Measurements from ENCODE around the gene ETNK2. TPM values are rescaled to one million over a fixed set of nuclear protein-coding genes. Genes with fewer than 3 reads are reported as not detected.

The ETNK2 gene
- total RNA-seq, 1 experiment from 2014 or later, result 15.8 TPM

DNA sequence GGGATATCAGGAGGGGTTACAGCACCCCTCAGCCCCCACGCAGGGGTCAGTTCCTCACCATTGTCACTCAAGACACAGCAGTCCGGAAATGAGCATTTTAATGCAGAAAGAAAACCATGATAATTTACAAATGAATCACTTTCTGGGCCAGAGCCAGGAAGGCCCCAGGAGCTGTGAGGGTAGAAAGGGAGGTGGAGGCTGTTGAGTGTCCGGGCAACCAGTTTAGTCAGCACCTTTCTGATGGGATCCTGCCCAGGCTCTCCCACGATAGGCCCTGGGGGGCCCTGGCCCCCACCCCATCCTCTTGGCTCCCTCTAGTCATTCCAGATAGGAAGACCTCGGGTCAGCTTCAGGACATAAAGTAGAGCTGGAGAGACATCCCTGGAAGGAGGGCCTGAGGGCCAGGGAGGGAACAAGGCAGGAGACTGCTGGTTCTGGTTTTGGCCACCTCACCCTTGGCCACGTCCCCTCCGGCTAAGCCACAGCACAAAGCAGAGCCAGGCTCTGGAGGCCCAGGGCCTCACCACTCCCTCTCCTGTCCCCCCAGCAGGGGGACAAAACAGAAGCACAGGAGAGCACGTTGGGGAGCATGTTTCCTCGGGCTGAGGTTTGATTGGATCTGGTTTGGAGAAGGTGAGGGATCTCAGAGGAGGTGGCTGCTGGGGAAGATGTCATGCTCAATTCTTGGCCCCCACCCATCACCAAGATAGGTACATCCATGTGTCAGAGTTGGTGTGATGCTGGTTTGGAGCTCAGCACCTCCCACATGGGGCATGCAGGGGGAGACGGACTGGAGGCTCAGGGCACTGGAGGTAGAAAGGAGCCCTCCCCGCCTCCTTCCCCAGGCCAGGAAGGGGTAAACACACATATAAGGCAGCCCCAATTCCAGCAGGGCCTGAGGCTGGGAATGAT, 20.6 kb downstream of the ETNK2 start:
- no peak for DNase-seq (ENCODE audit: low spot score)
- in situ Hi-C loops (cut with HindIII; ENCODE audit: low sequenced_read_pairs), result loop anchor here (25.0 kb wide), 1 partner anchor 269 kb away; the partner anchor contains the start of gene SNRPE

DNA sequence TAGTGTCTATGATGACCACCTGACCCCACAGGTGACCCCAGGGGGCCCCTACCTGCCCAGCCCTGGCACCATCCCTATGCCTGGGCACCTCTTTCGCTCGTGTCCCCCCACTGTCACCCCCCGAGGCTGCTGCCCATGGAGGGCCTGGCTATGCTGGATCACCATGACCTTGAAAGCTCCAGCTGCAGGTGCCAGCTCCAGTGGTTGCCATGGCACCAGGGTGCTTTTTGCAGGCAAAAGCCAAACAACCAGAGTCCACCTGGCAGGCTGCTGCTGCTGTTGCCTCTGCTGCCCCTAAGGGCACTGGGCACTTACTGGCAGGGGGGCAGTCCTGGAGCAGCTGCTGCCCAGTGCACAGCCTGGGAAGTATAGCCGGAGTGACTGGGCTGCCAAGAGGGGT, 21.7 kb downstream of the ETNK2 start:
- no peak for DNase-seq (ENCODE audit: low spot score)
- in situ Hi-C loops (cut with HindIII; ENCODE audit: low sequenced_read_pairs), result loop anchor here (25.0 kb wide), 1 partner anchor 268 kb away; the partner anchor contains the start of gene SNRPE

DNA sequence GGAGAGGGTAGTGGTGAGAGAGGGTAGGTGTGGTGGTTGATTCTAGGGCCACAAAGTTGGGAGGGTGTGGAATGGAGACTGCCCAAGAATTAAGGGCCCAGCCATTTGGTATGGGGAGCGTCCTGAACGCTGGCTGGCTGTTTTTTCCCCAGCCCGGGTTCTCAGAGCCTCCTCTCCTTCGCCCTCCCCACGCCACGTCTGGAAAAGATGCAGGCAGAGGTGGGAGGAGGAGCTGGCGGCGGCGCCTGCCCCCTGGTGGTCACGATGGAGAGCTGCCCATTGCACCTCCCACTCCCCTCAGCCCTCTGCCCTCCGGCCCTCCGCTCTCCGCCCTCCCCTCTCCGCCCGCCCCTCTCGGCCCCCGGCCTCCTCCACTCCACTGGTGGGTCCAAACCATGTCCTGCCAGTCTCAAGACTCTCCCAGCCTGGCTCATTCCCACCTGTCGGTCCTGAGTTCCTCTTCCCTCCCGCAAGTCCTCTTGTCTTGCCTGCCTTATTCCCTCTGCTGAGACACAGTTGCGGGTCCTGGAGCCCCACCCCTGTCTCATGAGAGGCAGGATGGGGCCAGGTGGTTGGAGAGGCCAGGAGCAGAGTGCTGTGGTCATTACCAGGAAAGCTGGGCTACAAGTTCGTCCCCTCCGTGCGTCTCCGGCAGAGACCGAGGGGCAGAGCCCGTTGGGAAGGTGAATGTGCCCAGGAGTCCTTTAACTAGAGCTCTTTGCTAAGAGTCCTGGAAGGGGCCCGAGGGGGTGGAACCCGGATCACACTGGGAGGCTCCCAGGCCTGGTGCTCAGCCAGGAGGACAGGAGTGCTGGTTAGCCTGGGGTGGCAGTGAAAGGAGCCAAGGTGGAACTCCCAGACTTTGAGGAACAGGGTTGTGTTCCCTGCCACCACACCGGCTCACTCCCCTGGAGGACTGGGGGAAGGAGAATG, 22.6 kb downstream of the ETNK2 start:
- DNase-seq (ENCODE audit: low spot score), result peak; percentile 69
- in situ Hi-C loops (cut with HindIII; ENCODE audit: low sequenced_read_pairs), result loop anchor here (25.0 kb wide), 1 partner anchor 267 kb away; the partner anchor contains the start of gene SNRPE

DNA sequence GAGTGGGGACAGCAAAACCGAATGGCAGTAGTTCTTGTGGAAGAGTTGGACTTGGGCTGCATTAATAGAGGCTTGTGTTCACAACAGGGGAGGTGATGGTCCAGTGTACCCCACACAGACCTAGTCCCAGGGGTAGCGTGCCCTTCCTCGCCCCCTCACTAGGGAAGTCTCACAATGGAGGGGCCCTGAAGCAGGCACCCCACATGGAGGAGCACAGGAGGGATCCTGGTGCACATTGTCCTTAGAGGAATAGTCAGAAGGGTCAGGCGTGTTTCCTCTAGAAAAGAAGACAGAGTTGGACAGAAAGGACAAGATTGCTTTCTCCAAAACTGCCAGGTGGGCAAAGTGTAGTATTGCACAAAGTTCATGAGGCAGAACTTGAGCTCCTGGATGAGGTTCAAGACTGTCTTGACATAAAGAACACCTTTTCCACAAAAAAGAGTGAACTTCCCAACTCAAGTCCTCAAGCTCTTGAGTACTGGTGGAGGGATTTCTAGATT, 23.3 kb downstream of the ETNK2 start:
- in situ Hi-C loops (cut with HindIII; ENCODE audit: low sequenced_read_pairs), result loop anchor here (25.0 kb wide), 1 partner anchor 266 kb away; the partner anchor contains the start of gene SNRPE
- DNase-seq (ENCODE audit: low spot score), result no peak

DNA sequence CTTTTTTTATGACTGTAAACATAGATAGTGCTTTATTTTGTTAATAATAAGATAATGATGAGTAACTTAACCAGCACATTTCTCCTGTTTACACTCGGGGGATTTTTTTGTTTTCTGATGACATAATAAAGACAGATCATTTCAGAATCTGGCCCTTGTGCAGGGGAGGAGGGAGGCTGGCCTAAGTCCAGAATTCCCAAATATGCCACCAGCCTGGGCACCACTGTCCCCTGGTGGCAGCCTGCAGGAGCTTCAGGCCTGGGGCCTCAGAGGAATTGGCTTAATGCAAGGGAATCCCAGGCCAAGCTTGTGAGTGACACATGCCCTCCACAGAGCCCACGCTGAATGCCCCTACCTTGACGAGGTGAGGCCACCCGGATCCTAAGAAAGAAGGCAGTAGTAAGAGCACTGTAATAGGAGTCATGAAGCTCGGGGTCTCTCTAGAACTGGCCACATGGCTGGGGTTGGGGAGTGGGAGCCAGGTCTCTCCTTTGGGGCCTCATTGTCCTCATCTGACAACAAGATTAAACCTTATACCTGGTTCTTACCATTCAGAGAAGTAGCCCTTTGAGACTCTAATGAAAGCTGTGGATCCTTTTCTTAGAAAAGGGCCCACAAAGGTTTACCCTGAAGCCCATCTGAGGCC, 24.1 kb downstream of the ETNK2 start:
- in situ Hi-C loops (cut with HindIII; ENCODE audit: low sequenced_read_pairs), result loop anchor here (25.0 kb wide), 1 partner anchor 265 kb away; the partner anchor contains the start of gene SNRPE
- DNase-seq (ENCODE audit: low spot score), result peak; percentile 56

DNA sequence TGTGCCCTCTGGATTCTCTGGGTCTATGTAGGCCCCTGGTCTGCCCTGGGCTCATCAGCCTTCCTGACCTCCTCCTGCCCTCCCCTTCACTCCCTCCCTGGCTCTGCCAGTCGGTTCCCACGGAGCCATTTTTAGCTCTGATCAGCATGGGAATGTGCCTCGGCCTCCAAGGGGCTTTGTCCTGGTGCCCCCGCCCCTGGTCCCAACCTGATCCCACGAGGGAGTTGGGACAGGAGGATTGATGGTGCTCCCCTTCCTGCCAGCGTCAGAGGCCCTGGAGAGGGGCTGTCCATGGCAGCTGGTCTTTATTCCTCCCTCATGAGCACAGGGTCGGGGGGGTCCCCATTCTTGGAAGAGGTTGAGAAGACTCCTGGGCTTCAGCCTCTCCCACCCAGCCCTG, 24.9 kb downstream of the ETNK2 start:
- in situ Hi-C loops (cut with HindIII; ENCODE audit: low sequenced_read_pairs), result loop anchor here (25.0 kb wide), 1 partner anchor 265 kb away; the partner anchor contains the start of gene SNRPE
- no peak for DNase-seq (ENCODE audit: low spot score)

DNA sequence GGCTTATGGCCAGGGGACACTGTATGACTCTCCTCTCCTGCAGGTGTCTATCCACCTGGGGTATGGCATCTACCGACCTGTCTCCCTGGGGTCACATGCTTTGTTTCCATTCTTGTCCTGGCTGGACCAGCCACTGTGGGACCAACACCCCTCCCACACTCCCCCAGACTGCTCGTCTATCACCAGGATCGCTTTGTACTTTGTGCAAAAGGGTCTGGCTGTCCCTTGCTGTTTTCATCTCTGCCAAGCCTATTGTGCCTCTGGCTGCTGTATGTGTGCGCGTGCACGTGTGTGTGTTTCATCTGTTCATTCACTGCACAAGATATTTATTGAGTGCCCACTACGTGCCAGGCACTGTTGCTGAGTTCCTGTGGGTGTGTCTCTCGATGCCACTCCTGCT, 25.5 kb downstream of the ETNK2 start:
- no peak for DNase-seq (ENCODE audit: low spot score)
- in situ Hi-C loops (cut with HindIII; ENCODE audit: low sequenced_read_pairs), result loop anchor here (25.0 kb wide), 1 partner anchor 264 kb away; the partner anchor contains the start of gene SNRPE

DNA sequence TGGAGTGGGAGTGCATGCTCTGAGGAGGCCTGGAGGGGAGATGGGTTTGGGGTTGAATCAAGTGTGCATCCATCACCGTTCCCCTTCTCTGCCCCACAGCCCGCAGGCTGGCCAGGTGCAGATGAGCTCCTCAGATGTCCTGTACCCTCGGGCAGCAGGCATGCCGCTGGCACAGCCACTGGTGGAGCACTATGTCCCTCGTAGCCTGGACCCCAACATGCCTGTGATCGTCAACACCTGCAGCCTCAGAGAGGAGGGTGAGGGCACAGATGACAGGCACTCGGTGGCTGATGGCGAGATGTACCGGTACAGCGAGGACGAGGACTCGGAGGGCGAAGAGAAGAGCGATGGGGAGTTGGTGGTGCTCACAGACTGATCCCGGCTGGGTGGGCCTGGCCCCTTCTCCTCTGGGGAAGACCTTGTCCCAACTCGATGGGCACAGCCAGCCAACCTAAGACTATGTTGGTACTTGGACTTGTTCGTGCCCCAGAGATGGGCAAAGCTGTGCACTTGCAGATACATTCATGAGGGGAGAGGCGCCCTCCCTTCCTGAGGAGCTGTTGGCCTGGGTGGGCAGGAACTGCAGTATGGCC, 26.0 kb downstream of the ETNK2 start:
- in situ Hi-C loops (cut with HindIII; ENCODE audit: low sequenced_read_pairs), result loop anchor here (25.0 kb wide), 1 partner anchor 264 kb away; the partner anchor contains the start of gene SNRPE

DNA sequence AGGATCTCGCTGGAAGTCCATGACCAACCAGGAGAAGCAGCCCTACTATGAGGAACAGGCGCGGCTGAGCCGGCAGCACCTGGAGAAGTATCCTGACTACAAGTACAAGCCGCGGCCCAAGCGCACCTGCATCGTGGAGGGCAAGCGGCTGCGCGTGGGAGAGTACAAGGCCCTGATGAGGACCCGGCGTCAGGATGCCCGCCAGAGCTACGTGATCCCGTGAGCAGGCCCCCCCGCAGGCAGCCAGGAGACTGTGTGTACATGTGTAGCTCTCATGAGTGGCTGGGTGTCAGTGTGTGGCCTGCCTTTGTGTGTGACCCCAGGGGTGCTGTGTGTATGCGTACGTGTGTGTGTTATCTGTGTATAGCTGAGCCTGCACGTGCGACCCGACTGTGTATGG, 27.2 kb downstream of the ETNK2 start:
- DNase-seq (ENCODE audit: low spot score), result no peak
- in situ Hi-C loops (cut with HindIII; ENCODE audit: low sequenced_read_pairs), result loop anchor here (25.0 kb wide), 1 partner anchor 262 kb away; the partner anchor contains the start of gene SNRPE

More for the DNA sequence above, 26.0 kb downstream of the ETNK2 start:
- no peak for DNase-seq (ENCODE audit: low spot score)

DNA sequence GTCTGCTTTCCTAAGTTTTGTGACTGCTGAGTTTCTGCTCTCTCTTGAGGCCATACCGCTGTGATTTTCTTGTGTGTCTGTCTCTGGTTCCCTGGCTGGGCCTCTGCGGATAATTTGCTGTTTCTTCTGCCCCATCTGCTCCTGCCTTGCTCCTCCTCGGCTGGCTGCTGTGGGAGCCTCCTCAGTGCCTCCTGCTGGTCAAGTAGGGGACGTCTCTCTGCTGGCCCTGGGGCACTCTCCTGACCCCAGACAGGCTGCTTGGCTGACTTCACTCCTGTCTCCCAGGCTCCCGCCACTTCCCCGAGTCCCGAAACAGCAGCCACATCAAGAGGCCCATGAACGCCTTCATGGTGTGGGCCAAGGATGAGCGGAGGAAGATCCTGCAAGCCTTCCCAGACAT, 28.5 kb downstream of the ETNK2 start:
- no peak for DNase-seq (ENCODE audit: low spot score)
- in situ Hi-C loops (cut with HindIII; ENCODE audit: low sequenced_read_pairs), result no loop called here

DNA sequence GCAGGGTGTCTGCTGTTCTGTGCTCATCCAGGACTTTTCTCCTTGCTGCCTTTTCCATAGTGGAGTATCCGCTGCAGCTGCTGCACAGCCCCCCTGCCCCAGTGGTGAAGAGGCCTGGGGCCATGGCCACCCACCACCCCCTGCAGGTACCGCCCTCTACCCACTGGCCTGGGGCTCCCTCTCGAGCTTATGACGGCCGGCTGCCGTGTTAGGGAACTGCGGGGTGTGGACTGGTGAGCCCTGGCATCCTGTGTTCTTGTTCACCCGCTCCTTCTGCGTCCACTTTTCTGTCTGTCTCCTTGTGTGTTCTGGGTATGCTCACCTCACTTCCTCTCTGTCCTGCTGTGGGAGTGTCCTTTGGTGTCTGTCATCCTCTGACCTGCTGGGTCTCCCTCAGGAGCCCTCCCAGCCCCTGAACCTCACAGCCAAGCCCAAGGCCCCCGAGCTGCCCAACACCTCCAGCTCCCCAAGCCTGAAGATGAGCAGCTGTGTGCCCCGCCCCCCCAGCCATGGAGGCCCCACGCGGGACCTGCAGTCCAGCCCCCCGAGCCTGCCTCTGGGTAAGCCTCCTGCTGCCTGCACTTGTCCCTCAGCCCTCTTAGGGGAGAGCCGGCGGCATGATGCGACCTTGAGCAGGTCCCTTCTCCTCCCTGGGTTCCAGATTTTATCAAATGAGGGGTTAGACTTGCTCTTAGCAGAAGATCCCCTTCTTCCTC, 29.8 kb downstream of the ETNK2 start:
- in situ Hi-C loops (cut with HindIII; ENCODE audit: low sequenced_read_pairs), result no loop called here
- no peak for DNase-seq (ENCODE audit: low spot score)

DNA sequence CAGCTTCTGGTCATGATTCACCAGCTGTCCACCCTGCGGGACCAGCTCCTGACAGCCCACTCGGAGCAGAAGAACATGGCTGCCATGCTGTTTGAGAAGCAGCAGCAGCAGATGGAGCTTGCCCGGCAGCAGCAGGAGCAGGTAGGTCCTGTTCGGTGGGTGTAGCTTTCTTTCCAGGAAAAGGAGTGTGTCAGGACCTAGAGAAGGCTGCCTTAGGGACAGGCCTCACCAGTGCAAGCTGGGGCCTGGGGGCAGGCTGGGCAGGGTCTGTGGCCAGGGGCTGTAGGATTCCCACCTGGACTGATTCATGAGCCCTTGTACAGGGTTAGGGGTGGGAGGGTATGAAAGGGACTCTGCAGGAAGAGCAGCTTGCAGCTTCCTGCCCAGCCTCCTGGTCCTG, 35.3 kb downstream of the ETNK2 start:
- no peak for DNase-seq (ENCODE audit: low spot score)
- in situ Hi-C loops (cut with HindIII; ENCODE audit: low sequenced_read_pairs), result no loop called here

DNA sequence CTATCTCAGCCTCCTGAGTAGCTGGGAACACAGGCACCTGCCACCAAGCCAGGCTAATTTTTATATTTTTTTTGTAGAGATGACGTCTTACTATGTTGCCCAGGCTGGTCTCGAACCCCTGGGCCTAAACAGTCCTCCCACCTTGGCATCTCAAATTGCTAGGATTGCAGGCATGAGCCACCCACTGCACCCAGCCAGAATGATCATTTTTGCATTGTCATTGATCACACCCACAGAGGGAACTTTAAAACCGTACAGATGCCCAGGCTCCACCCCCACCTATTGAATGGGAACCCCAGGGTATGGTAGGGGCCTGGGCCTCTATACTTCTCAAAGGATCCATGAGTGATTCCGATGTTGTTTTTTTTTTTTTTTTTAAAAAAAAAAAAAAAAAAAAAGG, 36.7 kb downstream of the ETNK2 start:
- in situ Hi-C loops (cut with HindIII; ENCODE audit: low sequenced_read_pairs), result no loop called here

DNA sequence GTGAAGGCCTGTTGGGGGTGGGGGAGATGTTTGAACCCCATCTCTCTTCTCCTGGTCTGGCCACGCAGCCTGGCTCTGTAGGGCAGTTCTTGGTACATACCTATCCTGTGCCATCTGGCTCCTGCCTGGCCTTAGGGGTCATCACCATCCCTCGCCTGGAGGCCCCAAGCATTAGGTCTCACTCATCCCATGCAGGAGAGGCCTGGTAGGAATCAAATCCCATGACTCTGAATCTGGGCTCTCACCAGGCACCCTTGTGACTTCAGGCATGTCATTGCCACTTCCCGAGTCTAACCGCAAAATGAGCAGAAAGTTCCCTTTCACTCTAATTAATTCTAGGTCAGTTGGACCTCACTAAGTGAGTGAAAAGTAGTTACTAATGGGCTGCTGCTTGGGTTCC, 37.2 kb downstream of the ETNK2 start:
- in situ Hi-C loops (cut with HindIII; ENCODE audit: low sequenced_read_pairs), result no loop called here
- DNase-seq (ENCODE audit: low spot score), result no peak

More for the DNA sequence above, 36.7 kb downstream of the ETNK2 start:
- DNase-seq (ENCODE audit: low spot score), result no peak

DNA sequence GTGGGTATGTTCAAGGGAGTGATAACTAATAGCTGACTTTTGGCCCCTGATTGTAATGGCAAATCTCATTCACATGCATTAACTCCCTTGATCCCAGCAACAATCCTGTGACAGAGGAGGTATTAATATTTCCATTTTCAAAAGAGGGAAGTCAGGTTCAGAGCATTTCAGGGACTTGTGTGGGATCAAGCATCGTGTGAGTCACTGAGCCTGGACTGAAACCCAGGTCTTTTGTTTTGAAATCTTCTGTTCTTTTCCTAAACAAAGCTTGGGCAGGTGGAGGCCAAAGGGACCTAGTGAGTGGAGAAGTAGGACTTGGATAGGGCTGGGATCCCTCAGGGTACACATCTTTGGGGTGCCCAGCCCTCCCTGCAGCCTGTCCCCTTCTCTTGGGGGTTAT, 37.9 kb downstream of the ETNK2 start:
- no peak for DNase-seq (ENCODE audit: low spot score)
- in situ Hi-C loops (cut with HindIII; ENCODE audit: low sequenced_read_pairs), result no loop called here

DNA sequence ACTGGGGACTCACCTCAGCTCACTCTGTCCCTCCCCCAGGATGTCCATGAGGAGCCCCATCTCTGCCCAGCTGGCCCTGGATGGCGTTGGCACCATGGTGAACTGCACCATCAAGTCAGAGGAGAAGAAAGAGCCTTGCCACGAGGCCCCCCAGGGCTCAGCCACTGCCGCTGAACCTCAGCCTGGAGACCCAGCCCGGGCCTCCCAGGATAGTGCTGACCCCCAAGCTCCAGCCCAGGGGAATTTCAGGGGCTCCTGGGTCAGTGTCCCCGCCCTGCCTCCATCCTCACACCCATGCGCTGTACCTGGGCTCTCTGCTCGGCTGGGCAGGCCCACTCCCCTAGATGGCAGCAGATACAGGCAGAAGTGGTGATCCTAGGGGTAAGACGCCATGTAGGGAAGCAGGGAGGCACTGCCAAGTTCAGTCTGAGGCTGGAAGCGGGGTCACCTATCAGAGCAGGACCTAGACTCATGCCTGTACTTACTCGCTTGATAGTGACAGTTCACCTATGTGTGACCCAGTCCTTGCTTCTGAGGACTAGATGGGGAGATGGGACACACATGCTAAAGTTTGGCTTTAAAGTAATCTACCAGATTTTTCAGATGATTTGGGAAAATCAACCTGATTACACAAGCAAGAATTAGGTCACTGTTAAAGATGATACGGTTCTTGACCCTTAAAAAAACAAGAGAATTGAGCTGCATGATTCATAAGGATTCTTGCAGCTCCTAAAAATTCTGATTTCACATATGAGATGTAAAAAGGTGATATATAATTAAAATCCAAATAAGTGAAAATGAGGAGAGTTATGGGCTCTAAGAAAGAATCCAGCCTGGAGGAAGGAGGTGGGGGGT, 38.7 kb downstream of the ETNK2 start:
- DNase-seq (ENCODE audit: low spot score), result no peak
- in situ Hi-C loops (cut with HindIII; ENCODE audit: low sequenced_read_pairs), result no loop called here
